NCI-H748 (cell line): ENCODE results near the gene TOP3B.
A peak's percentile ranks its signal among the peaks of the same experiment; 100 is the strongest.

Source experiments
- DNase-seq: peaks from one replicate; lab custom pipeline; 2025; ENCODE audit not compliant: unreplicated experiment; lab: John Stamatoyannopoulos, UW

TOP3B gene

GRCh38 chr22:21982338-21982965, at the start of gene TOP3B:
TOP3B (minus strand) TSS chr22:21982787; CDS start chr22:21975709, 7,078 bp downstream.
- peak; percentile 77 for DNase-seq

DNA sequence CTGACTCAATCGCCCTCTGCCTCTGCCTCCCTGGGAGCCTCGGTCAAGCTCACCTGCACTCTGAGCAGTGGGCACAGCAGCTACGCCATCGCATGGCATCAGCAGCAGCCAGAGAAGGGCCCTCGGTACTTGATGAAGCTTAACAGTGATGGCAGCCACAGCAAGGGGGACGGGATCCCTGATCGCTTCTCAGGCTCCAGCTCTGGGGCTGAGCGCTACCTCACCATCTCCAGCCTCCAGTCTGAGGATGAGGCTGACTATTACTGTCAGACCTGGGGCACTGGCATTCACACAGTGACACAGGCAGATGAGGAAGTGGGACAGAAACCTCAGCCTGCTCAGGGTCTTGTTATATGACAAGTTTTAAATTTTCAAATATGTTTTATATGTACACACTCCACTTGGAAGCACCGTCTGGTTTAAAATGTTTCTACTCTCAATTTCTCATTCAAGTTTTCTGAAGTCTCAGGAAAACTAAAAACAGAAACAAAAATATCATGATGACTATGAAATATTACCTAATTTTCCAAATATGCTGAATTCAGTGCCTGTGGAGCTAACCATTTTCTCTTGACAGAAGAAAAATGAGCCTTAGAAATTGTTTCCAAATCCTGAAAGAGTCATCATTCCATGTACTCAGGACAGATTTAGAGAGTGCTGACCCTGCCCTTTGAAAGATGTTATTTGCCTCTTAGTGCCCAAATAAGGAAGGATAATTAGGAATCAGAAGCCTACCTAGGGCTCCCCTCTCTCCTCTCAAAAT, 48.8 kb upstream of the TOP3B start:
- DNase-seq = no peak

DNA sequence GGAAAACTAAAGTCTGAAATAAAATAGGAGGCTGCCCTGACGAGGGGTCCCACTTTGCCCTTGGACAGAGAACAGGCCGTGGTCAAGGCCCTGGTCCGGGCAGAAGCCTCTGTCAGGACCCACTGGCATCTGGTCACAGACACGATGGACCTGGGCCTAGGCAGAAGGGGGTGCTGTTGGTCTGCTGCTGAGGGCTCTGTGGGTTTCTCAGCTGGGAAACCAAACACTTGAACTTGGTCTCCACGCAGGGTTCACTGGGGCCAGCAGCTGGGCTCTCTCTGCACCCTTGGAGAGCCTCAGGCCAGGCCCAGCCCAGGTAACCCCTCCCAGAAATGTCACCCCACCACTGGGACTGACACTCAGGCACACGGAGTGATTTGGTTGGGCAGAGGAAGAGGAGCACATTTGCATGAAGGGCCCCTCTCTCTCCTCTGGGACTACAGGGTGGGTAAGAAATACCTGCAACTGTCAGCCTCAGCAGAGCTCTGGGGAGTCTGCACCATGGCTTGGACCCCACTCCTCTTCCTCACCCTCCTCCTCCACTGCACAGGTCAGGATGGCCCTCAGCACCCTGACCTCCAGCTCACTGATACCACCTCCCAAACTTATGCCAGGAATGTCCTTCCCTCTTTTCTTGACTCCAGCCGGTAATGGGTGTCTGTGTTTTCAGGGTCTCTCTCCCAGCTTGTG, 48.1 kb upstream of the TOP3B start:
- no peak for DNase-seq

- no peak for DNase-seq
Measured at GRCh38 chr22:22027955-22028354, 45.4 kb upstream of the TOP3B start.

GRCh38 chr22:22026157-22026831, 43.7 kb upstream of the TOP3B start:
- no peak for DNase-seq

DNA sequence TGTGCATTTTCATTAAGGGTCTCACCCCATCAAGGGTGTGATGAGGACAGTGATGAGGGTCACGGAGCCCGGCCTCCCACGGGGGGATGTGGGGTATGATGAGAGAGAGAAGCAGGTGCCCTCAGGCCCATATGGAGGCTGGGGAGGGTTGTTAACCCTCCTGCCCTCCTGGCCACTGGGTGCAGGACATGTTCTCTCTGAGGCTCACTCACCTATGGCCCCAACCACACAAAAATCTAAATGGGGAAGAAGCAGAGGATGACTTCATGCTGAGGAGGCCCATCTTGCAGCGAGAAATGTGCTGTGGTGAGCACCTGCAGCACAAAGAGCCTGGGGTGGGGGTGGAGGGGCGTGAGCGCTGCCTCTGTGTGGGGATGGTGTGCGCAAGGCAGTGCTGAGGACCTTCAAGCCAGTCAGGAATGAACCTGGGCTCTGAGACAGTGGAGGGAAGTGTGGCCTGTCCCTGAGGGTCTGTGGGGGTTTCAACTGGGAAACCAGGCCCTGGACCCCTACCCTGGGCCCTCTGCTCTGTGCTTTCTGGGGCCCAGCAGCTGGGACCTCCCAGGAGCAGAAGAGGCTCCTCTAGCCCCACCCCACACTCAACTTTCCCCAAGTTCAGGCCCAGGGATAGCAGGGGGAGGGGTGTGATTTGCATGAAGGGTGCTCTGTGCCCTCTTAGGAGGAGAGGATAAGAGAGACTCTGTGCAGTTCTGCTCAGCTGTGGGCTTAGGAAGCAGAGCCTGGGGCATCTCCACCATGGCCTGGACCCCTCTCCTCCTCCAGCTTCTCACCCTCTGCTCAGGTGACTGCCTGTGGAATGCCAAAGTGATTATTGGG, 43.0 kb upstream of the TOP3B start:
- DNase-seq = no peak

DNA sequence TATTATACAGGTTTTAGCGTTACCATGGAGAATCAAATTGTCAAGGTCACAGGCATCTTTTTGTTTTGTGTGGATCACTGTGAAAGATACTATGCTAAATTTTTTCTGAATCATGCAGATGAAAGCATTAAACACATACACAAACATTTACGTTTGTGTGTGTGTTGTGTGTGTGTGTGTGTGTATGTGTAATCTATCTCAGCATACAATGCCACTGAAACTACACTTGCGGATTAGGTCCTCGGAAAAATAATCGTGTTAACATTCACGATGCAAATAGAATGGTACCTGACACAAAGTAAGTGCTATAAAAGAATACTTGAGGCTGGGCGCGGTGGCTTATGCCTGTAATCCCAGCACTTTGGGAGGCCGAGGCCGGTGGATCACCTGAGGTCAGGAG, 41.9 kb upstream of the TOP3B start:
- no peak for DNase-seq

DNA sequence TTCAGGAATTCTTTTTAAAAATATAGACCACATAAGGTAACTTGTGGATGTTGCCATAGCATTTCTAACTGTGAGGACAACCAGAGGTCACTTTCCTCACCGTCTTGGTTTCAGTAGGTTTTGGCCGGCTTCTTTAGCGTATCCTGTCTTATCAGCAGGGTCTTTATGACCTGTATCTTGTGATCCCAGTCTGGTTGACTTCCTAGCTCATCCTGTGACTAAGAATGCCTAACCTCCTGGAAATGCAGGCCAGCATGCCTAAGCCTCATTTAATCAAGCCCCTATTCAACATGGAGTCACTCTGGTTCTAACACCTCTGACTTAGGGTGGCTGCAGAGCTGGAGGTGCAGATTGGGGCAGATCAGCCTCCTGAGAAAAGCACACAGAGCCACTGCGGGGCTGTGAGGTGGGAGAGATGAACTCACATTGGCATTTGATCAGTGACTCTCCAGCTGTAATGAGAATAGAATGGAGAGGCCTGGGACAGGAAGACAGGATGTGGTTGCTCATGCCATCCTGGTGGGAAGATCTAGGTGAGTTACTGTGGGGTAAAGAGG, 41.1 kb upstream of the TOP3B start:
- DNase-seq = no peak

DNA sequence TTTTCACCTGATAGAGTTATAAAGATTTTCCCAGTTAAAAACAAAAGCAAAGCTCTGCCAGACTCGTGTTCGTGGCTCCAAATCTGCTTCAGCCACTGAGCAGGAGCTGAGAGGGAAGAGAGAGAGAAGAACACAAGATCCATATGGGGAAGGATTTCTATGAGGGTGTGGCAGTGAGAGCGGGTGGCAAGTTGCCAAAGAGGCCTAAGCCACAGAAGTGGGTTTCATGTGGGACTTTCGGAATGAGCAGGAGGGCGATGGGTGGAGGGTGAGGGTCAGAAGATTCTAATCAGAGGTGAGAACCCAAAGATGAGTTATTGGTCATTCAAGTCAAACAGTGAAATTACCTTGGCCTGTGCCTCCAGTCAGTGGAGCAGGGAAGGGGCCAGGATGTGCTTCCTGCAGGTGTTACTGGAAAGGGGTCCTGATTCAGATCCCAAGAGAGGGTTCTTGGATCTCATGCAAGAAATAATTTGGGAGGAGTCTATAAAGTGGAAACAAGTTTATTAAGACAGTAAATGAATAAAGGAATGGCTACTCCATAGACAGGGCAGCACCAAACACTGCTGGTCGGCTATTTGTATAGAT, 40.5 kb upstream of the TOP3B start:
- no peak for DNase-seq

DNA sequence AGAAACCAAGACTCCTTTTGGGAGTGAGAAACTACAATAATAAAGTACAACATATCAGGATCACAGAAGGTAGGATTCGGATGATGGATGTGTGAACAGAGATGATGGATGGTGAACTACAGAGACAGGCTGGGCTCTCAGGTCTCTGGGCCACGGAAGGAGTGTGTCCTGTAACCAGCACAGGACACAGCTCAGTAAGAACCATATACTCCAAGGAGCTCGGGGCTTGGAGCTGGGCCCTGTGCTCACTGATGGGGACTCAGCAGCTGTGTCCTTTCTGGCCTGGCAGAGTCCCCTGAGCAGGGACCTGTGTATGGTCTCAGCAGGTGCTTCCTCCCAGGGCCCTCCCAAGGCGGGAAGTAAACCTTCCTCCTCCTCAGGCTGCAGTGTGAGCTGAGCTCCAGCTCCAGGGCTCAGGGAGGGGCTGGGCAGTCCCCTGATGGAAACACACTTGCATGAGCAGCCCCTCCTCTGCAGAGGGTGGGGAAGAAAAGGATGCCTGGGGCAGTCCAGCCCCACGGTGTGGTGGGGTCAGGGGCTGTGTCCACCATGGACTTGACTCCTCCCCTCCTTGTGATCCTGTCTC, 39.8 kb upstream of the TOP3B start:
- DNase-seq = no peak

GRCh38 chr22:22021162-22021750, 38.7 kb upstream of the TOP3B start:
- DNase-seq = no peak

DNA sequence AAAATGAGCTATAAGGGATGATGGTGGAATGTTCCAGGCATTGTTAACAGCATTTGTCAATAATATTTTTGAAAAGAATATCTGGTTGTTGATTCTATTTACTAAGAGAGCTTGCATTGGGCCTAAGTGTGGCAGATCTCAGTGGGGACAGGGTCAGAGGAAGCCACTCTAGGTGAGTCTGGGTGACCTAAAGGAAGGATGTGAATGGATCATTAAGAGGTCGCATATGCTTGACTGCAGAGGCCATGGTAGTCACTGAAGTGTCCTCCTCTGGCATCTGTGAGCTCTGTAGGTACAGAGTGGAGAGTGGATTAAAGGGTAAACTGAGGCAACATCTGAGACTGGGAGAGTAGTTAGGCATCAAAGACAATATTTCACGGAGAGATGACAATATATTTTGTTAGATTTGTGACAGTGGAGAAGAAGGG, 37.9 kb upstream of the TOP3B start:
- no peak for DNase-seq

DNA sequence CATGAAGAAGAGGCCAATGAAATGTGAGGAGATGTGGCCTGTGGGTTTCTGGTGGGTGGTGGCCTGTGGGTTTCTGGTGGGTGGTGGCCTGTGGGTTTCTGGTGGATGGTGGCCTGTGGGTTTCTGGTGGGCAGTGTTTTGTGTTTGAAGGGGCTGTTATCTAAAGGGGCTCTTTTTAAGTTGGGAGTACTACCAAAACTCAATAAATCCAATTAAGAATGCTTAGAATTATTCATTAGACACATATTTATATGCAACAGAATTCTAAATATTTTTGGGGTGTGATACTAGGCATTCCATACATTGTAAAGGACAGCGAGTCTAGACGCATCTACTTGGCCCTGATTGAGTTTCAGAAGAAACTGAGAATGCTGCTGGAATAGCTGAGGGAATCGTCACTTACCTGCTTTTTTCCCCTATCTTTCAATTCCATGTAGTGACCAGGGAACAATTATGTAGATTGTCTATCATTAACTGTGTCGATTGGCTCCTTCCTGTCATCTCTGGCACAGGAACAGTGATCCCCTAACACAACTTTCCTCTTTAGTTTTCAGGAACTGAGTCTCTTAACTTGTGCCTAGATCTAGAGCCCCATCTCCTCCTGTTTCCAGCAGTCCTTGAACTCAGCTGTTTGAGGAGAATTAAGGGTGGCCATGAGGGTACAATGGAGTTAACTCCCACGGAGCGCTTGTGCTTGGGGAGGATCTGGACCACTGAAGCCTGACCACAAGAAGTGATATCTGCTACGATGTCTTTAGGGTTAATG, 37.3 kb upstream of the TOP3B start:
- DNase-seq = no peak

GRCh38 chr22:22018825-22019658, 36.5 kb upstream of the TOP3B start:
- no peak for DNase-seq

DNA sequence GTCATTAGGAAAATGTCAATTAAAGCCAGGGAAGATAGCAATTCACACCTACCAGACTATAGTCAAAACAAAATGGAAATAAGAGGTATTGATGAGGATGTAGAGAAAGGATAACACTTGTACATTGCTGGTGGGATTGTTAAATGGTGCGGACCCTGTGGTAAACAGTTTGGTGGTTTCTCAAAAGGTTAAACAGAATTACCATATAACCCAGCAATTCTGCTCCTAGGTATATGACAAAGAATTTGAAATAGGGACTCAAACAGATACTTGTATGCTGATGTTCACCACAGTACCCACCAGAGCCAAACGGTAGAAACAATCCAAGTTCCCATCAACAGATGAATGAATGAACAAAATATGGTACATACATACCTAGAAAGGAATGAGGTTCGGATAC, 33.0 kb upstream of the TOP3B start:
- no peak for DNase-seq

DNA sequence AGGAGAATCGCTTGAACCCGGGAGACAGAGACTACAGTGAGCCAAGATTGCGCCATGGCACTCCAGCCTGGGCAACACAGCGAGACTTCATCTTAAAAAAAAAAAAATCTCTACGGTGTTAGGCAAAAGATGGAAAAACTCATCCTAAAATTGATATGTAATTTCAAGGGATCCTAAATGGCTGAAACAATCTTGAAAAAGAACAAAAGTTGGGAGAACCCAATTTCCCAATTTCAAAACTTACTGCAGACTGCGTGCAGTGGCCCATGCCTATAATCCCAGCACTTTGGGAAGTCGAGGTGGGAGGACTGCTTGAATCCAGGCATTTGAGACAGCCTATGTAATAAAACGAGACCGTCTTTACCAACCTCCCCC, 31.7 kb upstream of the TOP3B start:
- no peak for DNase-seq

GRCh38 chr22:22013559-22014284, 31.1 kb upstream of the TOP3B start:
- DNase-seq = no peak
